SK-N-SH (cell line): Measurements from ENCODE around the gene TBXA2R. TPM values are rescaled to one million over a fixed set of nuclear protein-coding genes. Genes with fewer than 3 reads are reported as not detected.

ENCODE experiments used
- CTCF ChIA-PET: fragments of 300-600, 350-600 bp; formaldehyde crosslinking; extraction: SDS; loops from one replicate; lab custom pipeline; 2021; lab: Yijun Ruan, JAX
- POLR2A ChIA-PET: fragments of 350-600 bp; sonication (Branson Sonifier 250); formaldehyde crosslinking; extraction: SDS; loops from one replicate; lab custom pipeline; 2020; ENCODE audit warnings: antibody characterized with exemption, inconsistent platforms; lab: Yijun Ruan, JAX
- DNase-seq: peaks from one replicate; pipeline ENCODE4 v3.0.0; 2012
- H2AFZ ChIP-seq: fragments of 200-600 bp; sonication (generic); 2 replicates; pipeline ENCODE4 v1.8.1; 2016; ENCODE audit warnings: antibody characterized with exemption, mild to moderate bottlenecking, low read depth
- H3F3A ChIP-seq: fragments of 200-600 bp; sonication (generic); replicated peaks from 2 replicates; pipeline ENCODE3; 2016; ENCODE audit warnings: antibody characterized with exemption, mild to moderate bottlenecking; ENCODE audit not compliant: insufficient read depth
- H3K27ac ChIP-seq, 2 experiments: fragments of 200-500 bp in 1 of 2; fragments of 200-600 bp in 1 of 2; sonication (Bioruptor generic) in 1 of 2; sonication (generic), shearing (Covaris generic) in 1 of 2; 2 replicates each; pipeline versions ENCODE4 v1.5.1 to v1.6.1; 2014 to 2016; ENCODE audit warnings: low read depth in 2 of 2, inconsistent platforms in 1 of 2, low read length in 1 of 2, mild to moderate bottlenecking in 1 of 2, mixed read lengths in 1 of 2
- H3K27me3 ChIP-seq: fragments of 200-600 bp; sonication (generic), shearing (Covaris generic); 2 replicates; pipeline ENCODE4 v1.6.1; 2016; ENCODE audit warnings: mixed run types; ENCODE audit not compliant: insufficient read depth
- H3K36me3 ChIP-seq, 2 experiments: fragments of 200-500 bp in 1 of 2; fragments of 200-600 bp in 1 of 2; sonication (Bioruptor generic) in 1 of 2; sonication (generic) in 1 of 2; replicated peaks in 1 of 2; 2 replicates each; pipeline versions ENCODE3 to v1.5.1; 2014 to 2016; ENCODE audit warnings: low read length in 1 of 2, mild to moderate bottlenecking in 1 of 2; ENCODE audit not compliant: insufficient read depth in 2 of 2, control insufficient read depth in 1 of 2
- H3K4me1 ChIP-seq, 2 experiments: fragments of 200-500 bp in 1 of 2; fragments of 200-600 bp in 1 of 2; sonication (Bioruptor generic) in 1 of 2; sonication (generic), shearing (Covaris generic) in 1 of 2; 2 replicates each; pipeline versions ENCODE4 v1.5.1 to v1.6.1; 2014 to 2016; ENCODE audit warnings: low read depth in 1 of 2, low read length in 1 of 2, mixed run types in 1 of 2; ENCODE audit not compliant: insufficient read depth in 2 of 2, control insufficient read depth in 1 of 2
- H3K4me2 ChIP-seq: fragments of 200-600 bp; sonication (generic), shearing (Covaris generic); 2 replicates; pipeline ENCODE4 v1.6.1; 2017; ENCODE audit warnings: mixed run types
- H3K4me3 ChIP-seq, 2 experiments: fragments of 200-500 bp in 1 of 2; fragments of 200-600 bp in 1 of 2; sonication (Bioruptor generic) in 1 of 2; sonication (generic), shearing (Covaris generic) in 1 of 2; 2 replicates each; pipeline versions ENCODE4 v1.5.1 to v1.8.1; 2014 to 2016; ENCODE audit warnings: low read depth in 2 of 2, inconsistent platforms in 1 of 2, low read length in 1 of 2, mild to moderate bottlenecking in 1 of 2, mixed read lengths in 1 of 2, moderate library complexity in 1 of 2
- H3K79me2 ChIP-seq: fragments of 200-600 bp; sonication (generic); 2 replicates; pipeline ENCODE4 v1.8.1; 2017; ENCODE audit warnings: mild to moderate bottlenecking; ENCODE audit not compliant: insufficient read depth
- H3K9ac ChIP-seq: fragments of 200-600 bp; sonication (generic); 2 replicates; pipeline ENCODE4 v1.6.1; 2017; ENCODE audit warnings: mixed run types
- H3K9me2 ChIP-seq: fragments of 200-600 bp; sonication (generic); 2 replicates; pipeline ENCODE4 v1.6.1; 2017; ENCODE audit warnings: mixed run types
- H3K9me3 ChIP-seq: fragments of 200-600 bp; sonication (generic); 2 replicates; pipeline ENCODE4 v1.6.1; 2017; ENCODE audit warnings: mixed run types, mild to moderate bottlenecking, moderate library complexity
- H4K20me1 ChIP-seq: fragments of 200-600 bp; sonication (generic); 2 replicates; pipeline ENCODE4 v1.6.1; 2017; ENCODE audit warnings: mild to moderate bottlenecking, mixed run types; ENCODE audit not compliant: insufficient read depth
- CHD2 ChIP-seq: fragments of 150-350 bp; IDR thresholded peaks from 2 replicates; pipeline ENCODE4 v1.6.1; 2018; ENCODE audit warnings: low read length; ENCODE audit not compliant: partially characterized antibody
- ELF1 ChIP-seq: IDR thresholded peaks from 2 replicates; pipeline ENCODE4 v1.4.0; 2012
- EP300 ChIP-seq, 2 experiments: IDR thresholded peaks; 2 replicates each; pipeline versions ENCODE4 v1.4.0 to v1.6.1; 2012; ENCODE audit warnings: borderline replicate concordance in 1 of 2, low read depth in 1 of 2, low read length in 1 of 2
- FOXJ3 ChIP-seq: sonication (generic); formaldehyde crosslinking; IDR thresholded peaks from 2 replicates; pipeline ENCODE4 v1.5.1; 2020; ENCODE audit warnings: mild to moderate bottlenecking, missing genetic modification reagents
- MEF2A ChIP-seq: IDR thresholded peaks from 2 replicates; pipeline ENCODE4 v1.4.0; 2012; ENCODE audit warnings: low read depth, borderline replicate concordance
- NRF1 ChIP-seq: IDR thresholded peaks from 2 replicates; pipeline ENCODE4 v1.6.1; 2012; ENCODE audit warnings: low read depth, mild to moderate bottlenecking, low read length
- POLR2AphosphoS5 ChIP-seq: IDR thresholded peaks from 2 replicates; pipeline ENCODE4 v1.6.1; 2012; ENCODE audit warnings: low read depth, low read length
- RCOR1 ChIP-seq: fragments of 150-350 bp; IDR thresholded peaks from 2 replicates; pipeline ENCODE4 v1.6.1; 2017; ENCODE audit warnings: antibody characterized with exemption, low read length
- SIN3A ChIP-seq: IDR thresholded peaks from 2 replicates; pipeline ENCODE4 v1.6.1; 2012; ENCODE audit warnings: low read depth, mild to moderate bottlenecking, low read length, moderate library complexity, borderline replicate concordance
- TAF1 ChIP-seq: IDR thresholded peaks from 2 replicates; pipeline ENCODE4 v1.6.1; 2012; ENCODE audit warnings: low read depth, mild to moderate bottlenecking, low read length, moderate library complexity, borderline replicate concordance
- TEAD4 ChIP-seq: IDR thresholded peaks from 2 replicates; pipeline ENCODE4 v1.4.0; 2012; ENCODE audit warnings: mild to moderate bottlenecking, borderline replicate concordance; ENCODE audit not compliant: insufficient read depth
- WGBS: methylation state at CpG from one replicate; pipeline ENCODE4 v1.1.6; 2017; ENCODE audit warnings: low lambda C conversion rate; 5-methylcytosine and 5-hydroxymethylcytosine counted together
- polyA plus RNA-seq, 3 experiments: library from polyadenylated mRNA; depleted of rRNA; stranded (reverse); fragments of >200 nt; gene quantifications; 2 replicates each; pipeline ENCODE4 v1.2.3, GENCODE V29; 2012
- TF ChIP-seq, protein P1 (sequence below): IDR thresholded peaks from 2 replicates; pipeline ENCODE4 v1.4.0; 2012; ENCODE audit warnings: low read depth, borderline replicate concordance
- TF ChIP-seq, protein P2 (sequence below): fragments of 150-350 bp; IDR thresholded peaks from 2 replicates; pipeline ENCODE4 v1.6.1; 2017; ENCODE audit warnings: antibody characterized with exemption, low read length, low read depth, borderline replicate concordance
- TF ChIP-seq, protein P3 (sequence below): fragments of 200-600 bp; sonication (generic); IDR thresholded peaks from 2 replicates; pipeline ENCODE4 v1.6.1; 2017; ENCODE audit warnings: antibody characterized with exemption, mild to moderate bottlenecking, moderate library complexity

TBXA2R gene
- polyA plus RNA-seq, 1 of the 3 experiments (the other 2 are of a cell fraction), result 0.92 TPM

DNA sequence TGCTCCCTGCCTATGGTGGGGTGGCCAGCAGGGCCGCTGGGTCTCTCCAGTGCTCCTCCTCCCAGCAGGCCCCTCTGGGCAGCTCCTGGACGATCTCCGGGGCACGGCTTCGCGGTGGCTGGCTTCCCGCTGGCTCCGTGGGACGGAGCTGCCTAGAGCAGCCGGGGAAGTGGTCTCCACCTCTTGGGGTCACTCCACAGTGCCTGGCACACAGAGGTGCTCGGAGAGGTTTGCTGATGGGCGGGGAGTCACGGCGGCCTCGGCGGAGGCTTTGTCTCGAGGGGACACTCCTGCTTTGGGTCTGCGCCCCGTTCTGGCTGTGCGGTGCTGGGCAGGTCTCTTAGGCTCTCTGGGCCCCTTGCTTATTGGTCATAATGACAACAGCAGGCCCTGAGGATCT, 29.8 kb upstream of the TBXA2R start:
- H3K36me3 ChIP-seq, result peaks cover 0 to 27% of the 10 kb centered on the region in 2 experiments
- POLR2A ChIA-PET, result no interaction called here
- TF ChIP-seq TEAD4 (no peak), RCOR1 (no peak), EP300 (IDR thresholded peaks at IDR 0.05; ENCODE audit: borderline replicate concordance in 1 of 2, low read depth in 1 of 2, low read length in 1 of 2) (no peak), POLR2AphosphoS5 (no peak), CHD2 (no peak), SIN3A (no peak), FOXJ3 (CRISPR knock-in tag) (no peak)
- TF ChIP-seq, all 33 proteins: peak for 0

DNA sequence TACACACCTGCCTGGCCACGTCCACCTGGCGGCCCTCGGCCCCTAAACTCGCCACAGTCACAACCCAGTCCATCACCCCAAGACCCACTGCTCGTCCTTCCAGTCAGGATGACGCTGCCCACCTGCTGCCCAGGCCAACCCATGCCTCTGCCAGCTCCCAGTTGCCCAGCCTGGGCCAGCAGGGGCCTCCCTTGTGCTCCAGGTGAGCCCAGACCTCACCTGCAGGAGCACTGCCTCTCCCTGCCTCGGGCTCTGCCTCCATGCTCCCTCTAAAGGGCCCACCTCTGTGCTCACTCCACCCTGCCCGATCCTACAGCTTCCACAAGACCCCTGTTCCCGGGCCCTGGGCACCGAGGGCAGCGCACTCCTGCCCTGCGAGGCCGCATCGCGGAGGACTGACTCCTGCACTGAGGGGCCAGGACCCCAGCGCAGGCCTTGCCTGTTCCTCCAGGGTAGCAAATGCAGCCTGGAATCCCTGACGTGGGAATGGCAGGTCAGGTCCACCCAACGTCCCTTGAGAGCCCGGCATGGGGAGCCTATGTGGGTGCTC, 27.9 kb upstream of the TBXA2R start:
- H3K36me3 ChIP-seq, result peaks cover 0 to 21% of the 10 kb centered on the region in 2 experiments
- H3F3A ChIP-seq, result no peaks in the 10 kb centered on the region
- H3K9me2 ChIP-seq, result no peaks in the 10 kb centered on the region
- CTCF ChIA-PET, result no interaction called here
- POLR2A ChIA-PET, result no interaction called here
- no peak overlapping the region for H3K27ac ChIP-seq
- no peak overlapping the region for H3K4me3 ChIP-seq
- DNase-seq, result no peak
- 98% methylated on average over 8 of the region's 19 CpGs for WGBS
- no peak overlapping the region for H2AFZ ChIP-seq
- H3K27me3 ChIP-seq, result no peaks in the 10 kb centered on the region
- no peaks in the 10 kb centered on the region for H3K9me3 ChIP-seq
- TF ChIP-seq SIN3A (no peak), ELF1 (no peak), MEF2A (no peak), NRF1 (no peak), TAF1 (no peak), EP300 (IDR thresholded peaks at IDR 0.05; ENCODE audit: borderline replicate concordance in 1 of 2, low read depth in 1 of 2, low read length in 1 of 2) (no peak)
- TF ChIP-seq, protein P1, sequence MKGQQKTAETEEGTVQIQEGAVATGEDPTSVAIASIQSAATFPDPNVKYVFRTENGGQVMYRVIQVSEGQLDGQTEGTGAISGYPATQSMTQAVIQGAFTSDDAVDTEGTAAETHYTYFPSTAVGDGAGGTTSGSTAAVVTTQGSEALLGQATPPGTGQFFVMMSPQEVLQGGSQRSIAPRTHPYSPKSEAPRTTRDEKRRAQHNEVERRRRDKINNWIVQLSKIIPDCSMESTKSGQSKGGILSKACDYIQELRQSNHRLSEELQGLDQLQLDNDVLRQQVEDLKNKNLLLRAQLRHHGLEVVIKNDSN, result no peak
- TF ChIP-seq, protein P2, sequence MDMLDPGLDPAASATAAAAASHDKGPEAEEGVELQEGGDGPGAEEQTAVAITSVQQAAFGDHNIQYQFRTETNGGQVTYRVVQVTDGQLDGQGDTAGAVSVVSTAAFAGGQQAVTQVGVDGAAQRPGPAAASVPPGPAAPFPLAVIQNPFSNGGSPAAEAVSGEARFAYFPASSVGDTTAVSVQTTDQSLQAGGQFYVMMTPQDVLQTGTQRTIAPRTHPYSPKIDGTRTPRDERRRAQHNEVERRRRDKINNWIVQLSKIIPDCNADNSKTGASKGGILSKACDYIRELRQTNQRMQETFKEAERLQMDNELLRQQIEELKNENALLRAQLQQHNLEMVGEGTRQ, result no peak
- TF ChIP-seq, protein P3, sequence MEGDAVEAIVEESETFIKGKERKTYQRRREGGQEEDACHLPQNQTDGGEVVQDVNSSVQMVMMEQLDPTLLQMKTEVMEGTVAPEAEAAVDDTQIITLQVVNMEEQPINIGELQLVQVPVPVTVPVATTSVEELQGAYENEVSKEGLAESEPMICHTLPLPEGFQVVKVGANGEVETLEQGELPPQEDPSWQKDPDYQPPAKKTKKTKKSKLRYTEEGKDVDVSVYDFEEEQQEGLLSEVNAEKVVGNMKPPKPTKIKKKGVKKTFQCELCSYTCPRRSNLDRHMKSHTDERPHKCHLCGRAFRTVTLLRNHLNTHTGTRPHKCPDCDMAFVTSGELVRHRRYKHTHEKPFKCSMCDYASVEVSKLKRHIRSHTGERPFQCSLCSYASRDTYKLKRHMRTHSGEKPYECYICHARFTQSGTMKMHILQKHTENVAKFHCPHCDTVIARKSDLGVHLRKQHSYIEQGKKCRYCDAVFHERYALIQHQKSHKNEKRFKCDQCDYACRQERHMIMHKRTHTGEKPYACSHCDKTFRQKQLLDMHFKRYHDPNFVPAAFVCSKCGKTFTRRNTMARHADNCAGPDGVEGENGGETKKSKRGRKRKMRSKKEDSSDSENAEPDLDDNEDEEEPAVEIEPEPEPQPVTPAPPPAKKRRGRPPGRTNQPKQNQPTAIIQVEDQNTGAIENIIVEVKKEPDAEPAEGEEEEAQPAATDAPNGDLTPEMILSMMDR, result no peak
- H3K79me2 ChIP-seq, result no peaks in the 10 kb centered on the region
- H3K4me2 ChIP-seq, result no peak overlapping the region
- no peaks in the 10 kb centered on the region for H4K20me1 ChIP-seq
- no peaks in the 10 kb centered on the region for H3K4me1 ChIP-seq
- no peak overlapping the region for H3K9ac ChIP-seq

More for the DNA sequence above, 29.8 kb upstream of the TBXA2R start:
- H4K20me1 ChIP-seq, result no peaks in the 10 kb centered on the region
- no peaks in the 10 kb centered on the region for H3K9me3 ChIP-seq
- CTCF ChIA-PET, result interaction anchor here (0.7 kb wide), 2 partner anchors 18 to 54 kb away, joined by 3 read pairs; no protein-coding TSS in a partner anchor
- no peak overlapping the region for H2AFZ ChIP-seq
- no peaks in the 10 kb centered on the region for H3K79me2 ChIP-seq
- no peak overlapping the region for H3K27ac ChIP-seq
- H3K9ac ChIP-seq, result no peak overlapping the region
- no peaks in the 10 kb centered on the region for H3K9me2 ChIP-seq
- no peaks in the 10 kb centered on the region for H3K4me1 ChIP-seq
- no peak overlapping the region for H3K4me2 ChIP-seq
- no peak for DNase-seq
- no peaks in the 10 kb centered on the region for H3F3A ChIP-seq
- H3K4me3 ChIP-seq, result no peak overlapping the region
- H3K27me3 ChIP-seq, result no peaks in the 10 kb centered on the region
- WGBS, result 80% methylated on average over 1 of the region's 20 CpGs
